ENCODE results near the gene TAS2R60. TPM values are rescaled to one million over a fixed set of nuclear protein-coding genes. Genes with fewer than 3 reads are reported as not detected.

Gene TAS2R60
- total RNA-seq, 1 experiment from 2014 or later, result not detected

DNA sequence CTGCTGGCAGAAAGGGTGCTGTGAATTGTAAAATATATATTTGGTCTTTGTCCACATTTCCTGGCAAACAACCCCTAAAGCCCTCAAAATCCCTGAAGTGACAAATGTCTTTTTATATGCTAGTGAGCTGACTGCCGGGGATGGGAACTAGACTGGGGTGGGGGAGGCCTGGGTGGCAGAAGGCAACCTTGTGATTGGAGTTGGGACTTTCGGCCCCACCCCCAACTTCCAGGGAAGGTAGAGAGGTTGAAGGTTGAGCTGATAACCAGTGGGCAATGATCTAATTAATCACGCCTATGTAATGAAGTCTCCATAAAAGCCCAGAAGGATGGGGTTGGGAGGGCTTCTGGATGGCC is 37.3 kb upstream of the TAS2R60 start:
- peaks cover 40 to 45% (median 43%) of the 10 kb centered on the region in 3 experiments for H3K36me3 Mint-ChIP-seq (ENCODE audit: insufficient read depth in 1 of 3, low read depth in 3 of 3)
- H3K4me1 Mint-ChIP-seq, result peaks cover 57 to 61% of the 10 kb centered on the region in 2 experiments
- Histone ChIP-seq H2BK20ac (ENCODE audit: low read depth, low read length, poor library complexity, severe bottlenecking) (no peak overlapping the region), H4K91ac (ENCODE audit: insufficient read length, low read depth, low read length) (no peak overlapping the region), H3K9me3 (ENCODE audit: control insufficient read depth, low read depth, low read length) (no peaks in the 10 kb centered on the region), H4K8ac (replicated peaks; ENCODE audit: insufficient read length, low read depth, low read length) (no peak overlapping the region), H3K27me3 (ENCODE audit: insufficient read depth, low read length) (no peaks in the 10 kb centered on the region), H2BK15ac (ENCODE audit: low read depth, low read length) (no peak overlapping the region), H2BK120ac (ENCODE audit: low read depth, low read length, poor library complexity, severe bottlenecking) (no peak overlapping the region), H3K79me2 (ENCODE audit: insufficient read depth, low read length) (peaks cover 13% of the 10 kb centered on the region; the same call in 1 of the 2 replicates), H2BK5ac (ENCODE audit: insufficient read length, low read length) (no peak overlapping the region), H3K9ac (ENCODE audit: extremely low read depth, insufficient read length, low read length) (no peak overlapping the region), H3K14ac (ENCODE audit: insufficient read depth, low read length) (no peak overlapping the region), H3K79me1 (ENCODE audit: insufficient read depth, low read depth, low read length, poor library complexity, severe bottlenecking) (no peaks in the 10 kb centered on the region), H3K4ac (ENCODE audit: low read depth, low read length) (no peak overlapping the region), H2BK12ac (ENCODE audit: insufficient read length, low read depth, low read length) (no peak overlapping the region), H3K23ac (ENCODE audit: insufficient read length, low read depth, low read length) (no peak overlapping the region), H2AFZ (ENCODE audit: low read length) (no peak overlapping the region), H4K20me1 (ENCODE audit: control insufficient read depth, insufficient read depth, insufficient read length) (no peaks in the 10 kb centered on the region), H3T11ph (ENCODE audit: low read length) (no peak overlapping the region), H3K23me2 (ENCODE audit: insufficient read length, low read depth, low read length, poor library complexity, severe bottlenecking) (peaks cover 10% of the 10 kb centered on the region), H3K27ac (ENCODE audit: insufficient read length, low read depth, low read length) (no peak overlapping the region), H4K5ac (ENCODE audit: insufficient read length, low read depth, low read length) (no peak overlapping the region), H3K4me1 (ENCODE audit: insufficient read depth, low read length) (peaks cover 18% of the 10 kb centered on the region), H3K4me2 (ENCODE audit: insufficient read depth, insufficient read length, low read length) (peak overlapping the region; percentile 87), H3K18ac (ENCODE audit: insufficient read length, low read depth, low read length) (no peak overlapping the region), H3K56ac (ENCODE audit: insufficient read length, low read depth, low read length) (no peak overlapping the region), H2AK5ac (ENCODE audit: insufficient read length, low read length) (no peak overlapping the region)
- no peaks in the 10 kb centered on the region for H3K27me3 Mint-ChIP-seq (ENCODE audit: low read depth)
- H3K4me3 Mint-ChIP-seq, result peak overlapping the region; percentile 87 to 96
- H3K27ac Mint-ChIP-seq, result peak overlapping the region in 1 of 3 experiments; percentile 46; a peak in 2 of 7 replicates
- peak; percentile 89 for DNase-seq
- WGBS (ENCODE audit: extremely low coverage, insufficient read length, low lambda C conversion rate), result no CpG with 5 or more reads among the region's 3 CpGs
- TF ChIP-seq, protein P1, sequence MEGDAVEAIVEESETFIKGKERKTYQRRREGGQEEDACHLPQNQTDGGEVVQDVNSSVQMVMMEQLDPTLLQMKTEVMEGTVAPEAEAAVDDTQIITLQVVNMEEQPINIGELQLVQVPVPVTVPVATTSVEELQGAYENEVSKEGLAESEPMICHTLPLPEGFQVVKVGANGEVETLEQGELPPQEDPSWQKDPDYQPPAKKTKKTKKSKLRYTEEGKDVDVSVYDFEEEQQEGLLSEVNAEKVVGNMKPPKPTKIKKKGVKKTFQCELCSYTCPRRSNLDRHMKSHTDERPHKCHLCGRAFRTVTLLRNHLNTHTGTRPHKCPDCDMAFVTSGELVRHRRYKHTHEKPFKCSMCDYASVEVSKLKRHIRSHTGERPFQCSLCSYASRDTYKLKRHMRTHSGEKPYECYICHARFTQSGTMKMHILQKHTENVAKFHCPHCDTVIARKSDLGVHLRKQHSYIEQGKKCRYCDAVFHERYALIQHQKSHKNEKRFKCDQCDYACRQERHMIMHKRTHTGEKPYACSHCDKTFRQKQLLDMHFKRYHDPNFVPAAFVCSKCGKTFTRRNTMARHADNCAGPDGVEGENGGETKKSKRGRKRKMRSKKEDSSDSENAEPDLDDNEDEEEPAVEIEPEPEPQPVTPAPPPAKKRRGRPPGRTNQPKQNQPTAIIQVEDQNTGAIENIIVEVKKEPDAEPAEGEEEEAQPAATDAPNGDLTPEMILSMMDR (conservative IDR thresholded peaks at IDR 0.05), result no peak
- no peaks in the 10 kb centered on the region for H3K9me3 Mint-ChIP-seq
